Inferior parietal cortex (tissue), 1 donor: ENCODE data around the gene STRN.
"Not testable (repeated sequence)": the region's sequence is repeated elsewhere in the genome, so short reads cannot be mapped to it uniquely, and the experiment has no call there.

ENCODE experiments used
- DNase-seq: peaks from one replicate; pipeline ENCODE4 v3.0.0-alpha.2; 2016; ENCODE audit errors: extremely low spot score

Gene STRN

GRCh38 chr2:36915627-36916026 is 50.7 kb downstream of the STRN start:
- no peak for DNase-seq

GRCh38 chr2:36912695-36913094 is 53.6 kb downstream of the STRN start:
- DNase-seq, result no peak

GRCh38 chr2:36911012-36911411 is 55.3 kb downstream of the STRN start:
- DNase-seq, result no peak

GRCh38 chr2:36906277-36906676 is 60.1 kb downstream of the STRN start:
- no peak for DNase-seq

- DNase-seq, result no peak
Measured at GRCh38 chr2:36904636-36905035, 61.7 kb downstream of the STRN start.

GRCh38 chr2:36902385-36903120 is 63.8 kb downstream of the STRN start:
- DNase-seq, result peak; percentile 57

- DNase-seq, result no peak
Measured at GRCh38 chr2:36892805-36893204, 73.5 kb downstream of the STRN start.

GRCh38 chr2:36889795-36890194 is 76.5 kb downstream of the STRN start:
- DNase-seq, result no peak

- DNase-seq, result not testable (repeated sequence)
Measured at GRCh38 chr2:36887095-36887494, 79.2 kb downstream of the STRN start.

GRCh38 chr2:36886664-36887063 is 79.7 kb downstream of the STRN start:
- DNase-seq, result no peak

GRCh38 chr2:36885605-36886004 is 80.7 kb downstream of the STRN start:
- no peak for DNase-seq

- no peak for DNase-seq
Measured at GRCh38 chr2:36882532-36882931, 83.8 kb downstream of the STRN start.

- DNase-seq, result no peak
Measured at GRCh38 chr2:36881816-36882215, 84.5 kb downstream of the STRN start.

GRCh38 chr2:36878429-36878828 is 87.9 kb downstream of the STRN start:
- no peak for DNase-seq

GRCh38 chr2:36871068-36871707 is 95.1 kb downstream of the STRN start:
- DNase-seq, result no peak

- no peak for DNase-seq
Measured at GRCh38 chr2:36869606-36870005, 96.7 kb downstream of the STRN start.

GRCh38 chr2:36861896-36862295 is 104.4 kb downstream of the STRN start:
- no peak for DNase-seq

- DNase-seq, result no peak
Measured at GRCh38 chr2:36859366-36859792, 107.0 kb downstream of the STRN start.

- no peak for DNase-seq
Measured at GRCh38 chr2:36858551-36859365, 107.6 kb downstream of the STRN start.

- no peak for DNase-seq
Measured at GRCh38 chr2:36857713-36858112, 108.6 kb downstream of the STRN start.

- no peak for DNase-seq
Measured at GRCh38 chr2:36855429-36855828, 110.9 kb downstream of the STRN start.

- no peak for DNase-seq
Measured at GRCh38 chr2:36854241-36854640, 112.1 kb downstream of the STRN start.

GRCh38 chr2:36849265-36849664 is 117.1 kb downstream of the STRN start:
- DNase-seq, result no peak
